ENCODE results near the gene NUAK1. TPM values are rescaled to one million over a fixed set of nuclear protein-coding genes. Genes with fewer than 3 reads are reported as not detected.

NUAK1 gene
- total RNA-seq, 4 donors from 2014 or later, result 18.9 to 34.5 (median 29.1) TPM

GRCh38 chr12:106066726-106067325 is 71.9 kb downstream of the NUAK1 start:
- no peak overlapping the region for H3K4me3 ChIP-seq
- no peak for ATAC-seq
- peaks cover 6 to 17% of the 10 kb centered on the region in 2 donors for H3K4me1 ChIP-seq
- in situ Hi-C loops (cut with MboI; ENCODE audit: low sequenced_read_pairs in 4 of 4) (no loop called here), intact Hi-C loops (cut with DNase I; ENCODE audit: low total_unique reads) (no loop called here)
- no peaks in the 10 kb centered on the region for H3K9me3 ChIP-seq
- H3K27ac ChIP-seq, result peak overlapping the region in 1 of 4 donors; percentile 56
- peaks cover 0 to 44% of the 10 kb centered on the region in 2 donors for H3K36me3 ChIP-seq
- H3K27me3 ChIP-seq, result no peaks in the 10 kb centered on the region
- no peak for DNase-seq
- no peak for TF ChIP-seq POLR2A (IDR thresholded peaks at IDR 0.05)

GRCh38 chr12:106066051-106066705 is 72.6 kb downstream of the NUAK1 start:
- H3K36me3 ChIP-seq, result peaks cover 0 to 44% of the 10 kb centered on the region in 2 donors
- in situ Hi-C loops (cut with MboI; ENCODE audit: low sequenced_read_pairs in 4 of 4) (no loop called here), intact Hi-C loops (cut with DNase I; ENCODE audit: low total_unique reads) (no loop called here)
- ATAC-seq, result no peak
- H3K9me3 ChIP-seq, result no peaks in the 10 kb centered on the region
- H3K4me3 ChIP-seq, result no peak overlapping the region
- H3K4me1 ChIP-seq, result peaks cover 6 to 17% of the 10 kb centered on the region in 2 donors
- H3K27ac ChIP-seq, result peak overlapping the region in 2 of 4 donors; percentile 18 to 56
- TF ChIP-seq CTCF (IDR thresholded peaks at IDR 0.05 in 4 of 5, conservative IDR thresholded peaks at IDR 0.05 in 1 of 5) (no peak), POLR2A (IDR thresholded peaks at IDR 0.05) (no peak)
- no peaks in the 10 kb centered on the region for H3K27me3 ChIP-seq
- no peak for DNase-seq

GRCh38 chr12:106065506-106065905 is 73.2 kb downstream of the NUAK1 start:
- TF ChIP-seq POLR2A (IDR thresholded peaks at IDR 0.05), result no peak
- TF ChIP-seq CTCF (IDR thresholded peaks at IDR 0.05 in 4 of 5, conservative IDR thresholded peaks at IDR 0.05 in 1 of 5), result no peak
- intact Hi-C loops (cut with DNase I; ENCODE audit: low total_unique reads) (no loop called here), in situ Hi-C loops (cut with MboI; ENCODE audit: low sequenced_read_pairs in 4 of 4) (no loop called here)
- Histone ChIP-seq H3K4me1 (peaks cover 6 to 17% of the 10 kb centered on the region in 2 donors), H3K27me3 (no peaks in the 10 kb centered on the region), H3K4me3 (no peak overlapping the region), H3K36me3 (peaks cover 0 to 43% of the 10 kb centered on the region in 2 donors), H3K27ac (peak overlapping the region in 3 of 4 donors; percentile 18 to 56 (median 40)), H3K9me3 (no peaks in the 10 kb centered on the region)
- no peak for DNase-seq
- no peak for ATAC-seq

- Histone ChIP-seq H3K36me3 (peaks cover 0 to 34% of the 10 kb centered on the region in 2 donors), H3K4me1 (peaks cover 6 to 17% of the 10 kb centered on the region in 2 donors), H3K27ac (peak overlapping the region in 1 of 4 donors; percentile 56), H3K9me3 (no peaks in the 10 kb centered on the region), H3K4me3 (no peak overlapping the region), H3K27me3 (no peaks in the 10 kb centered on the region)
- no peak for DNase-seq
- no peak for TF ChIP-seq CTCF (IDR thresholded peaks at IDR 0.05 in 4 of 5, conservative IDR thresholded peaks at IDR 0.05 in 1 of 5)
- TF ChIP-seq POLR2A (IDR thresholded peaks at IDR 0.05), result no peak
- no peak for ATAC-seq
- intact Hi-C loops (cut with DNase I; ENCODE audit: low total_unique reads), result no loop called here
- in situ Hi-C loops (cut with MboI; ENCODE audit: low sequenced_read_pairs in 4 of 4), result no loop called here
Observed at GRCh38 chr12:106064721-106065021, 74.1 kb downstream of the NUAK1 start.

- H3K36me3 ChIP-seq, result peaks cover 0 to 28% of the 10 kb centered on the region in 2 donors
- no peaks in the 10 kb centered on the region for H3K9me3 ChIP-seq
- DNase-seq (no peak), ATAC-seq (no peak)
- TF ChIP-seq CTCF (IDR thresholded peaks at IDR 0.05 in 4 of 5, conservative IDR thresholded peaks at IDR 0.05 in 1 of 5), result no peak
- no peak for TF ChIP-seq POLR2A (IDR thresholded peaks at IDR 0.05)
- H3K4me3 ChIP-seq, result no peak overlapping the region
- H3K27me3 ChIP-seq, result no peaks in the 10 kb centered on the region
- in situ Hi-C loops (cut with MboI; ENCODE audit: low sequenced_read_pairs in 4 of 4), result no loop called here
- H3K27ac ChIP-seq, result peak overlapping the region in 2 of 4 donors; percentile 19 to 52
- intact Hi-C loops (cut with DNase I; ENCODE audit: low total_unique reads), result no loop called here
- peaks cover 6 to 17% of the 10 kb centered on the region in 2 donors for H3K4me1 ChIP-seq
Observed at GRCh38 chr12:106063826-106064720, 74.7 kb downstream of the NUAK1 start.
